Tracheal epithelial cell (primary cell): ENCODE results near the gene PNLIP. TPM values are rescaled to one million over a fixed set of nuclear protein-coding genes. Genes with fewer than 3 reads are reported as not detected.

Source experiments
- total RNA-seq: library from RNA; depleted of rRNA; stranded (reverse); fragments of >200 nt; gene quantifications from 2 replicates; pipeline ENCODE4 v1.2.1, GENCODE V29; 2014

PNLIP gene
- total RNA-seq: not detected in 2 replicates

DNA sequence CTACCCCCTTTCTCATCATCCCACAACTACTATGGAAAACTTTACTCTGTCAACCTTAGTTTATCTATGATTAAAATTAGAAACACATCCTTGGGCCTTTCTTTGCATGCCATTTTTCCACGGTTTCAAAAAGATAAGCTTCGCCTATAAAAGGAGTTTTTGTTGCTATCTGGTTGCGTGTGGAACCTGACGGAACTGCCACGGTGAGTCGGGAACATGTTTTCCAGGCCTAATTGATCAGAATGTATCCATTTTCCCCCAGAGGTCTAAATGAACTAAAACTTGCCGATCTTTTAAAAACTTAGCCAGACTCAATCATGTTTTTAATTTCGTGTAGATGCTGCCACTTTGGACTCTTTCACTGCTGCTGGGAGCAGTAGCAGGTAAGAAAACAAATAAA, at the start of gene PNLIP:
PNLIP (plus strand) TSS at position 176 of the 400 bp plus-strand sequence; CDS start at position 338, 162 bp downstream.

DNA sequence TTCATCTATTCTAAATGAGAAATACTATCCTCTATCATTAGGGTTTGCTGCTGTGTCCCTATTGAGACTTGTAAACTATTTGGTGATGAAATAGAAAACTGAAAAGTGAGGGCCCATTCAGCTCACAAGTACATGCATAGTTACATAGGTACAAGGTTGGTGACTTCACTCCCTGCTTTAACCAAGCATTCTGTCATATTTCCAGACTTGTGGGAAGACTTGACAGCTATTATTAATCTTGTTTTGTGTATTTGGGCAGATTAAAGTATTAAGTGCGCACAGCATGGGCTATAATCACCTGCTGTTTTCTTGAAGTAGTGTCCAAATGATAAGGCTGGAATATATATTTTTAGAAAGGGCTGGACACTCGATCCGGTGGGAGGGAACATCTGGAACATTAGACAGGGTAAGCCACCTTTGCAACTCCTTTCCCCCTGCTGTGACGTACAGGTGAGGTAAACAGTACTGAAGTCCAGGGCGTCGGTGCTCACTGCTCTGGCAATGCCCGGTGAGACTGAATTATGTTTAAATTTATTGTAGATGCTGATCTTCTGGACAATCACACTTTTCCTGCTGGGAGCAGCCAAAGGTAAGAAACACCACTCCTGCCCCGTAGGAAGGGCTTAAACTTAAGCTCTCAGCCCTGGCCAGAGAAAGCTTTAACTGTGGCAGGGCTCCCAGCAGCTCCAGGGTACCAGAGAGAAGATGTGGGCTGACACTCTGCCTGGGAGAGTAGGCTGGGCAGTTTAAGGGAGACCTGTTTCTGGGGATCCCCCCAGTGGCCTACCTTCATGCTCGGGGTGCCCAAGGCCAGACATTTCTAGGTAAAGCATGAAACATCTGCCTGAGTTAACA, 45.1 kb downstream of the PNLIP start, which contains the start of gene PNLIPRP1:
PNLIPRP1 (plus strand) TSS at position 370 of the 855 bp plus-strand sequence; CDS start at position 541, 171 bp downstream.

Other genes starting within 250 kb of the PNLIP start
- gene CCDC172, start 221.5 kb upstream of the PNLIP start, total RNA-seq: not detected in 2 replicates
- gene PNLIPRP3, start 118.1 kb upstream of the PNLIP start, total RNA-seq: 13.0 and 68.0 TPM in 2 replicates
- not detected in 2 replicates for gene PNLIPRP1, start 45.0 kb downstream of the PNLIP start, total RNA-seq
- not detected in 2 replicates for gene PNLIPRP2, start 75.0 kb downstream of the PNLIP start, total RNA-seq
- gene HSPA12A, start 196.6 kb downstream of the PNLIP start, total RNA-seq: 0.64 and 6.0 TPM in 2 replicates